A549 (cell line): ENCODE results near the gene PCDHA1.

Experiments
- CHD2 ChIP-seq: fragments of 150-350 bp; IDR thresholded peaks from 2 replicates; pipeline ENCODE4 v1.6.1; 2014; ENCODE audit warnings: low read length; ENCODE audit not compliant: partially characterized antibody
- EHF ChIP-seq: fragments of 250-450 bp; sonication (Bioruptor Pico); IDR thresholded peaks from 2 replicates; pipeline ENCODE4 v1.5.0; 2020; ENCODE audit warnings: mild to moderate bottlenecking
- EP300 ChIP-seq, 2 experiments: fragments of >200 bp; sonication (Bioruptor Twin); formaldehyde crosslinking; IDR thresholded peaks; 2 replicates in 1 of 2; 3 replicates in 1 of 2; pipeline ENCODE4 v1.6.1; 2016 to 2017
- HES2 ChIP-seq: fragments of >200 bp; sonication (Bioruptor Twin); formaldehyde crosslinking; IDR thresholded peaks from 2 replicates; pipeline ENCODE4 v1.6.1; 2016
- MYC ChIP-seq: IDR thresholded peaks from 2 replicates; pipeline ENCODE4 v1.6.1; 2012; ENCODE audit warnings: mild to moderate bottlenecking, inconsistent platforms, low read length, improper control_type of control experiment, borderline replicate concordance
- POLR2A ChIP-seq: IDR thresholded peaks from 2 replicates; pipeline ENCODE4 v1.6.1; 2012; ENCODE audit warnings: mild to moderate bottlenecking, low read length
- RAD21 ChIP-seq, 2 experiments: fragments of >200 bp in 1 of 2; sonication (Bioruptor Twin) in 1 of 2; formaldehyde crosslinking in 1 of 2; IDR thresholded peaks in 1 of 2; conservative IDR thresholded peaks in 1 of 2; 2 replicates in 1 of 2; 3 replicates in 1 of 2; pipeline ENCODE4 v1.6.1; 2012 to 2018; ENCODE audit warnings: inconsistent platforms in 1 of 2
- RCOR1 ChIP-seq: fragments of 150-350 bp; IDR thresholded peaks from 2 replicates; pipeline ENCODE4 v1.6.1; 2014; ENCODE audit warnings: antibody characterized with exemption, low read length, low read depth
- SMC3 ChIP-seq: fragments of >200 bp; sonication (Bioruptor Twin); formaldehyde crosslinking; IDR thresholded peaks from 3 replicates; pipeline ENCODE4 v1.6.1; 2018; ENCODE audit warnings: inconsistent platforms
- TP53 ChIP-seq: fragments of 250-450 bp; sonication (Bioruptor Pico); IDR thresholded peaks from 2 replicates; pipeline ENCODE4 v1.5.0; 2021; ENCODE audit warnings: mild to moderate bottlenecking, moderate library complexity
- ZFP36 ChIP-seq: fragments of 450-650 bp; IDR thresholded peaks from 2 replicates; pipeline ENCODE4 v1.6.1; 2014; ENCODE audit warnings: borderline replicate concordance; ENCODE audit not compliant: partially characterized antibody
- TF ChIP-seq, protein P1 (sequence below): fragments of >200 bp; sonication (Bioruptor Twin); formaldehyde crosslinking; IDR thresholded peaks from 3 replicates; pipeline ENCODE4 v1.5.1; 2016
- TF ChIP-seq, protein P2 (sequence below): IDR thresholded peaks from 2 replicates; pipeline ENCODE4 v1.6.1; 2012
- TF ChIP-seq, protein P3 (sequence below): fragments of 450-650 bp; IDR thresholded peaks from 2 replicates; pipeline ENCODE4 v1.6.1; 2014; ENCODE audit warnings: antibody characterized with exemption

DNA sequence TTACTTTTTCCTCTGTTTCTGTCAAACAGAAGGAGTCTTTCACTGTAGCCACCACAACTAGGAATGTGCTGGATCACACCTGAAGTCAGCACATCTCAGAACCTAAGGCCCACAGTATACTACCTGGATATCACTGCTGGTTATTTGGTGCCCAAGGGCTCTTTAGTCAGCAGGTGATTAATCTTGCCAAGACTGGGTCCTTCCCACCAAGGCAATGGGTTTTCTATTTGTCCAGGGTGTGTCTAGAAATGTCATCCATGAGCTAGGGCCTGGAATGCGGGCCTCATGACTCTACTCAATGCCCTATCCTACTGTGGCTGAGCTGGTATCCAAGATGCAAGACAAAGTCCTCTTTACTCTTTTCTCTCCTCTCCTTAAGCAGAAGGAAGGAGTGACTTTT lies 130.4 kb downstream of the PCDHA1 start:
- TF ChIP-seq POLR2A (no peak), EP300 (IDR thresholded peaks at IDR 0.05) (no peak), EHF (CRISPR knock-in tag) (no peak), HES2 (no peak), ZFP36 (no peak), RAD21 (conservative IDR thresholded peaks at IDR 0.05 in 1 of 2, IDR thresholded peaks at IDR 0.05 in 1 of 2) (no peak), MYC (no peak), CHD2 (no peak), SMC3 (no peak), RCOR1 (no peak), TP53 (no peak)
- TF ChIP-seq, protein P1, sequence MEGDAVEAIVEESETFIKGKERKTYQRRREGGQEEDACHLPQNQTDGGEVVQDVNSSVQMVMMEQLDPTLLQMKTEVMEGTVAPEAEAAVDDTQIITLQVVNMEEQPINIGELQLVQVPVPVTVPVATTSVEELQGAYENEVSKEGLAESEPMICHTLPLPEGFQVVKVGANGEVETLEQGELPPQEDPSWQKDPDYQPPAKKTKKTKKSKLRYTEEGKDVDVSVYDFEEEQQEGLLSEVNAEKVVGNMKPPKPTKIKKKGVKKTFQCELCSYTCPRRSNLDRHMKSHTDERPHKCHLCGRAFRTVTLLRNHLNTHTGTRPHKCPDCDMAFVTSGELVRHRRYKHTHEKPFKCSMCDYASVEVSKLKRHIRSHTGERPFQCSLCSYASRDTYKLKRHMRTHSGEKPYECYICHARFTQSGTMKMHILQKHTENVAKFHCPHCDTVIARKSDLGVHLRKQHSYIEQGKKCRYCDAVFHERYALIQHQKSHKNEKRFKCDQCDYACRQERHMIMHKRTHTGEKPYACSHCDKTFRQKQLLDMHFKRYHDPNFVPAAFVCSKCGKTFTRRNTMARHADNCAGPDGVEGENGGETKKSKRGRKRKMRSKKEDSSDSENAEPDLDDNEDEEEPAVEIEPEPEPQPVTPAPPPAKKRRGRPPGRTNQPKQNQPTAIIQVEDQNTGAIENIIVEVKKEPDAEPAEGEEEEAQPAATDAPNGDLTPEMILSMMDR, result no peak
- TF ChIP-seq, protein P2, sequence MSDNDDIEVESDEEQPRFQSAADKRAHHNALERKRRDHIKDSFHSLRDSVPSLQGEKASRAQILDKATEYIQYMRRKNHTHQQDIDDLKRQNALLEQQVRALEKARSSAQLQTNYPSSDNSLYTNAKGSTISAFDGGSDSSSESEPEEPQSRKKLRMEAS, result no peak
- TF ChIP-seq, protein P3, sequence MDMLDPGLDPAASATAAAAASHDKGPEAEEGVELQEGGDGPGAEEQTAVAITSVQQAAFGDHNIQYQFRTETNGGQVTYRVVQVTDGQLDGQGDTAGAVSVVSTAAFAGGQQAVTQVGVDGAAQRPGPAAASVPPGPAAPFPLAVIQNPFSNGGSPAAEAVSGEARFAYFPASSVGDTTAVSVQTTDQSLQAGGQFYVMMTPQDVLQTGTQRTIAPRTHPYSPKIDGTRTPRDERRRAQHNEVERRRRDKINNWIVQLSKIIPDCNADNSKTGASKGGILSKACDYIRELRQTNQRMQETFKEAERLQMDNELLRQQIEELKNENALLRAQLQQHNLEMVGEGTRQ, result no peak
